GM12878 (cell line): ENCODE measurements around the gene GPR171.

Experiments used
- ATF3 ChIP-seq: IDR thresholded peaks from 2 replicates; pipeline ENCODE4 v1.6.1; 2011; ENCODE audit warnings: low read depth, mild to moderate bottlenecking, low read length, moderate library complexity, borderline replicate concordance; ENCODE audit errors: extremely low read depth
- BCL11A ChIP-seq: IDR thresholded peaks from 2 replicates; pipeline ENCODE4 v1.6.1; 2011; ENCODE audit warnings: low read depth, low read length
- CBX5 ChIP-seq: sonication (generic); IDR thresholded peaks from 2 replicates; pipeline ENCODE4 v1.6.1; 2016; ENCODE audit warnings: low read depth, moderate library complexity, mild to moderate bottlenecking, inconsistent platforms
- CREB1 ChIP-seq: IDR thresholded peaks from 2 replicates; pipeline ENCODE4 v1.6.1; 2012; ENCODE audit warnings: low read depth, mild to moderate bottlenecking, inconsistent platforms
- CTCF ChIP-seq, 3 experiments: IDR thresholded peaks in 2 of 3; conservative IDR thresholded peaks in 1 of 3; 2 replicates each; pipeline ENCODE4 v1.5.1; 2011; ENCODE audit warnings: low read depth in 3 of 3, low read length in 3 of 3, mild to moderate bottlenecking in 3 of 3, control low read depth in 2 of 3, moderate library complexity in 2 of 3, inconsistent platforms in 1 of 3, mixed read lengths in 1 of 3; ENCODE audit not compliant: control insufficient read depth in 2 of 3, insufficient read depth in 1 of 3; ENCODE audit errors: extremely low read depth in 1 of 3
- FOS ChIP-seq: IDR thresholded peaks from 3 replicates; pipeline ENCODE4 v1.6.1; 2011; ENCODE audit warnings: borderline replicate concordance; ENCODE audit not compliant: insufficient read length; ENCODE audit errors: extremely low read depth
- MXI1 ChIP-seq: fragments of 150-350 bp; IDR thresholded peaks from 2 replicates; pipeline ENCODE4 v1.6.1; 2011; ENCODE audit warnings: low read depth, mild to moderate bottlenecking, inconsistent platforms, low read length, improper control_type of control experiment
- POLR2A ChIP-seq: IDR thresholded peaks from 2 replicates; pipeline ENCODE4 v1.6.1; 2011; ENCODE audit warnings: low read depth, mild to moderate bottlenecking, low read length
- SMC3 ChIP-seq: IDR thresholded peaks from 2 replicates; pipeline ENCODE4 v1.6.1; 2011; ENCODE audit warnings: low read length, improper control_type of control experiment, borderline replicate concordance

GRCh38 chr3:151227266-151227806 is 24.3 kb upstream of the GPR171 start:
- TF ChIP-seq POLR2A (no peak), CTCF (IDR thresholded peaks at IDR 0.05 in 2 of 3, conservative IDR thresholded peaks at IDR 0.05 in 1 of 3; ENCODE audit: control insufficient read depth in 2 of 3, extremely low read depth in 1 of 3, insufficient read depth in 1 of 3, low read depth in 3 of 3, low read length in 3 of 3) (no peak), FOS (no peak), CREB1 (no peak), MXI1 (no peak), CBX5 (no peak), SMC3 (no peak), BCL11A (no peak), ATF3 (no peak)
